CD14-positive monocyte (primary cell): Measurements from ENCODE around the gene TSPYL1. TPM values are rescaled to one million over a fixed set of nuclear protein-coding genes. Genes with fewer than 3 reads are reported as not detected.
A peak's percentile ranks its signal among the peaks of the same experiment; 100 is the strongest.

Source experiments
- DNase-seq, 3 donors: peaks; one replicate each; pipeline ENCODE4 v3.0.0-alpha.2; 2011 to 2022
- H2AFZ ChIP-seq: 2 replicates; pipeline ENCODE4 v1.6.0; 2012; ENCODE audit warnings: mild to moderate bottlenecking, low read depth, low read length, inconsistent platforms; ENCODE audit not compliant: insufficient read depth, poor library complexity, severe bottlenecking
- H3K27ac ChIP-seq, 2 donors: 1 replicate in 1 of 2; 2 replicates in 1 of 2; pipeline ENCODE4 v1.5.1; 2012 to 2013; ENCODE audit warnings: low read length in 2 of 2, control low read depth in 1 of 2, inconsistent platforms in 1 of 2, low read depth in 1 of 2, mild to moderate bottlenecking in 1 of 2
- H3K27me3 ChIP-seq, 2 donors: one replicate each; pipeline versions ENCODE4 v1.6.0 to v1.6.1; 2011 to 2013; ENCODE audit warnings: low read length in 2 of 2; ENCODE audit not compliant: control insufficient read depth in 2 of 2, insufficient read depth in 2 of 2
- H3K36me3 ChIP-seq, 2 donors: replicated peaks in 1 of 2; 1 replicate in 1 of 2; 2 replicates in 1 of 2; pipeline versions ENCODE4 v1.5.1 to v1.6.1; 2012 to 2013; ENCODE audit warnings: low read length in 2 of 2, control low read depth in 1 of 2, inconsistent platforms in 1 of 2, mild to moderate bottlenecking in 1 of 2; ENCODE audit not compliant: insufficient read depth in 2 of 2, control insufficient read depth in 1 of 2
- H3K4me1 ChIP-seq, 2 donors: 1 replicate in 1 of 2; 2 replicates in 1 of 2; pipeline versions ENCODE4 v1.5.1 to v1.6.1; 2012 to 2013; ENCODE audit warnings: low read length in 2 of 2, control low read depth in 1 of 2, inconsistent platforms in 1 of 2, mild to moderate bottlenecking in 1 of 2, moderate library complexity in 1 of 2; ENCODE audit not compliant: insufficient read depth in 2 of 2, control insufficient read depth in 1 of 2
- H3K4me2 ChIP-seq: replicated peaks from 2 replicates; pipeline ENCODE3; 2012; ENCODE audit warnings: low read length, moderate library complexity, mild to moderate bottlenecking; ENCODE audit not compliant: poor library complexity, severe bottlenecking; ENCODE audit errors: extremely low read depth
- H3K4me3 ChIP-seq, 3 experiments: fragments of 200-600 bp in 1 of 3; sonication (generic) in 1 of 3; replicated peaks in 1 of 3; 1 replicate in 2 of 3; 2 replicates in 1 of 3; pipeline ENCODE4 v1.5.1; 2011 to 2013; ENCODE audit warnings: low read length in 3 of 3, mild to moderate bottlenecking in 3 of 3, control low read depth in 2 of 3, low read depth in 2 of 3, inconsistent platforms in 1 of 3, moderate library complexity in 1 of 3
- H3K79me2 ChIP-seq: 2 replicates; pipeline ENCODE4 v1.6.0; 2012; ENCODE audit warnings: mild to moderate bottlenecking, control low read depth, inconsistent platforms, low read length, moderate library complexity; ENCODE audit not compliant: insufficient read depth
- H3K9ac ChIP-seq: 2 replicates; pipeline ENCODE4 v1.6.0; 2017; ENCODE audit warnings: low read length, mild to moderate bottlenecking; ENCODE audit not compliant: insufficient read depth, poor library complexity, severe bottlenecking
- H3K9me3 ChIP-seq, 2 donors: replicated peaks in 1 of 2; 1 replicate in 1 of 2; 2 replicates in 1 of 2; pipeline versions ENCODE4 v1.5.1 to v1.6.1; 2012 to 2013; ENCODE audit warnings: low read length in 2 of 2, control low read depth in 1 of 2; ENCODE audit not compliant: control insufficient read depth in 1 of 2, insufficient read depth in 1 of 2
- H4K20me1 ChIP-seq: 2 replicates; pipeline ENCODE4 v1.6.0; 2012; ENCODE audit warnings: mild to moderate bottlenecking, low read length, control low read depth, moderate library complexity; ENCODE audit not compliant: insufficient read depth
- H3K27ac Mint-ChIP-seq, 7 donors: one replicate each; pipeline ENCODE4 v1.8.0; 2020; ENCODE audit warnings: mild to moderate bottlenecking in 7 of 7, mixed read lengths in 7 of 7, moderate library complexity in 6 of 7, inconsistent platforms in 2 of 7
- H3K27me3 Mint-ChIP-seq, 3 donors: one replicate each; pipeline ENCODE4 v1.8.0; 2021 to 2022; ENCODE audit warnings: low read depth in 3 of 3, mild to moderate bottlenecking in 3 of 3, mixed read lengths in 3 of 3, moderate library complexity in 3 of 3, inconsistent platforms in 1 of 3
- H3K36me3 Mint-ChIP-seq, 2 donors: one replicate each; pipeline ENCODE4 v1.8.0; 2020; ENCODE audit warnings: mixed read lengths in 2 of 2, inconsistent platforms in 1 of 2, mild to moderate bottlenecking in 1 of 2
- H3K4me1 Mint-ChIP-seq: one replicate; pipeline ENCODE4 v1.8.0; 2020; ENCODE audit warnings: mild to moderate bottlenecking, mixed read lengths
- H3K4me3 Mint-ChIP-seq, 2 donors: one replicate each; pipeline ENCODE4 v1.8.0; 2020; ENCODE audit warnings: mild to moderate bottlenecking in 2 of 2, mixed read lengths in 2 of 2, moderate library complexity in 1 of 2
- H3K9me3 Mint-ChIP-seq, 7 donors: one replicate each; pipeline ENCODE4 v1.8.0; 2020 to 2022; ENCODE audit warnings: mixed read lengths in 7 of 7, mild to moderate bottlenecking in 6 of 7, moderate library complexity in 6 of 7, inconsistent platforms in 2 of 7
- WGBS: methylation state at CpG from one replicate; pipeline ENCODE4 v1.1.5; 2013; ENCODE audit warnings: missing lambda C conversion rate; ENCODE audit not compliant: insufficient coverage; 5-methylcytosine and 5-hydroxymethylcytosine counted together
- intact Hi-C, 2 donors: fragments of 100-400 bp; cut with micrococcal nuclease; formaldehyde crosslinking; loops; one replicate each; pipeline versions ENCODE4 v1.15.0 to v1.15.1; 2023
- polyA plus RNA-seq, 3 donors: library from polyadenylated mRNA; depleted of rRNA in 1 of 3; unstranded in 2 of 3; stranded (reverse) in 1 of 3; fragments of 300-500 nt in 2 of 3; fragments of >200 nt in 1 of 3; fragmentation: Illumina TruSeq in 2 of 3; gene quantifications; 1 replicate in 2 of 3; 2 replicates in 1 of 3; pipeline ENCODE4 v1.2.3, GENCODE V29; 2012 to 2021
- TF ChIP-seq, protein P1 (sequence below): fragments of 200-600 bp; IDR thresholded peaks from one replicate; pipeline ENCODE4 v1.8.0; 2022; ENCODE audit warnings: antibody characterized with exemption, mild to moderate bottlenecking

Gene TSPYL1
- polyA plus RNA-seq, 3 donors: 19.6 to 21.0 (median 20.0) TPM

GRCh38 chr6:116280933-116281316, 1.2 kb upstream of the TSPYL1 start:
- no peak overlapping the region for H3K9ac ChIP-seq
- no peak overlapping the region for H3K4me3 ChIP-seq
- peaks cover 33% of the 10 kb centered on the region for H3K4me1 Mint-ChIP-seq
- peaks cover 0 to 2% (median 1%) of the 10 kb centered on the region in 3 donors for H3K27me3 Mint-ChIP-seq
- peaks cover 0 to 6% (median 0%) of the 10 kb centered on the region in 7 donors for H3K9me3 Mint-ChIP-seq
- TF ChIP-seq, protein P1, sequence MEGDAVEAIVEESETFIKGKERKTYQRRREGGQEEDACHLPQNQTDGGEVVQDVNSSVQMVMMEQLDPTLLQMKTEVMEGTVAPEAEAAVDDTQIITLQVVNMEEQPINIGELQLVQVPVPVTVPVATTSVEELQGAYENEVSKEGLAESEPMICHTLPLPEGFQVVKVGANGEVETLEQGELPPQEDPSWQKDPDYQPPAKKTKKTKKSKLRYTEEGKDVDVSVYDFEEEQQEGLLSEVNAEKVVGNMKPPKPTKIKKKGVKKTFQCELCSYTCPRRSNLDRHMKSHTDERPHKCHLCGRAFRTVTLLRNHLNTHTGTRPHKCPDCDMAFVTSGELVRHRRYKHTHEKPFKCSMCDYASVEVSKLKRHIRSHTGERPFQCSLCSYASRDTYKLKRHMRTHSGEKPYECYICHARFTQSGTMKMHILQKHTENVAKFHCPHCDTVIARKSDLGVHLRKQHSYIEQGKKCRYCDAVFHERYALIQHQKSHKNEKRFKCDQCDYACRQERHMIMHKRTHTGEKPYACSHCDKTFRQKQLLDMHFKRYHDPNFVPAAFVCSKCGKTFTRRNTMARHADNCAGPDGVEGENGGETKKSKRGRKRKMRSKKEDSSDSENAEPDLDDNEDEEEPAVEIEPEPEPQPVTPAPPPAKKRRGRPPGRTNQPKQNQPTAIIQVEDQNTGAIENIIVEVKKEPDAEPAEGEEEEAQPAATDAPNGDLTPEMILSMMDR: no peak
- H3K27ac ChIP-seq: no peak overlapping the region
- no peaks in the 10 kb centered on the region for H3K9me3 ChIP-seq
- peaks cover 5 to 8% of the 10 kb centered on the region in 2 donors for H3K36me3 Mint-ChIP-seq
- peak overlapping the region in 1 of 2 donors; percentile 9 for H3K4me3 Mint-ChIP-seq
- peak overlapping the region in 4 of 7 donors; percentile 98 to 99 (median 99) for H3K27ac Mint-ChIP-seq
- H3K4me1 ChIP-seq: peaks cover 30 to 38% of the 10 kb centered on the region in 2 donors
- H3K27me3 ChIP-seq: no peaks in the 10 kb centered on the region
- H4K20me1 ChIP-seq: peaks cover 18% of the 10 kb centered on the region
- intact Hi-C loops: no loop called here
- DNase-seq: no peak
- H3K79me2 ChIP-seq: peaks cover 37% of the 10 kb centered on the region
- no peaks in the 10 kb centered on the region for H3K36me3 ChIP-seq
- 96% methylated on average over 3 of the region's 5 CpGs for WGBS
- peak overlapping the region; percentile 86 for H2AFZ ChIP-seq
- H3K4me2 ChIP-seq: no peak overlapping the region

DNA sequence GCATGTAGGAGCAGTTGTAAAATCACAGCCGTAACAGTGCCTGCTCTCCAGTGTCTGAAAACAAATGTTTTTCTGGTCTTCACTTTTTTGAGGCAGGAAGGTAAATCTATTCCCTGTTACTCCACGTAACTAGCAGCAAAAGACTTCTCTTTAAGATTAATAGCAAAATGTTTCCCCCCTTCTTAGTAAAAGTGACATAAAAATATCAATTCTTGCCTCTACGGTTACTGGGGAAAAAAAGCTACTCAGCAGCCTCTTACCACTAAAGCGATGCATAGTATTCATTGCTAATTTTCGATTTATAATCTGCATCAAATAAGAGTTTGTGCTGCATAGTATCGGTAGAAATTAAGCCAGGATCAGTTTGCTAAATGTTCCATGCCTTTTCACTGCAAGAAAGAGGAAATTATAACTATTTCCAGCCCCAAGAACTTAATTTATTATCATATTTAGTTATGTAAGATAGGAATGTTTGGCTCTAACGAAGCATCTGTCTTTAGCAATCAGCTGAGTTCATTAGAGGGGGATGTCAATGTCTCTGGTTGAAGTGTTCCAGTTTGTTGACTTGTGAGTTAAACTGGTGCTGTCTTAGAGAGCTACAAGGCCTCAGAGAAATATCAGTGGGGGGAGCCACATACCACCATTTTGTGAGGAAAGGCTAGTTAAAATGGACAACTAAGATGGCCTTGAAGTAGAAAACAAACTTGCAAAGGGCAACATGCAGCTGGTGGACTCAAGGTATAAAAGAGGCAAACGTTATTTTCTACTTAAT, 617 bp upstream of the TSPYL1 start:
- Mint-ChIP-seq H3K27me3 (peaks cover 0 to 2% (median 1%) of the 10 kb centered on the region in 3 donors), H3K4me1 (peaks cover 39% of the 10 kb centered on the region), H3K27ac (peak overlapping the region; percentile 98 to 99 (median 99)), H3K36me3 (peaks cover 5 to 11% of the 10 kb centered on the region in 2 donors), H3K4me3 (peak overlapping the region; percentile 96 to 100), H3K9me3 (peaks cover 0 to under 1% (median 0%) of the 10 kb centered on the region in 7 donors)
- Histone ChIP-seq H3K4me3 (peak overlapping the region; percentile 53 to 90 (median 85)), H3K4me2 (peak overlapping the region; percentile 85), H3K9ac (peak overlapping the region; percentile 96), H3K4me1 (peaks cover 35 to 44% of the 10 kb centered on the region in 2 donors), H3K27me3 (no peaks in the 10 kb centered on the region), H4K20me1 (peaks cover 21% of the 10 kb centered on the region), H3K9me3 (no peaks in the 10 kb centered on the region), H3K36me3 (no peaks in the 10 kb centered on the region), H3K79me2 (peaks cover 43% of the 10 kb centered on the region), H2AFZ (peak overlapping the region; percentile 86), H3K27ac (peak overlapping the region; percentile 96 to 97)
- 22% methylated on average over 3 of the region's 8 CpGs for WGBS
- peak in 1 of 3 donors; percentile 20 for DNase-seq
- TF ChIP-seq, protein P1: no peak
- intact Hi-C loops: no loop called here
